Skeletal muscle cell (primary cell): ENCODE results near the gene TNFRSF1B.

Experiments used
- DNase-seq: peaks from one replicate; pipeline ENCODE4 v3.0.0-alpha.2; 2010; ENCODE audit warnings: low read depth
- H3K4me3 ChIP-seq: 2 replicates; pipeline ENCODE4 v1.5.1; 2011; ENCODE audit warnings: low read depth, mild to moderate bottlenecking, control low read depth, low read length, moderate library complexity

Gene TNFRSF1B

DNA sequence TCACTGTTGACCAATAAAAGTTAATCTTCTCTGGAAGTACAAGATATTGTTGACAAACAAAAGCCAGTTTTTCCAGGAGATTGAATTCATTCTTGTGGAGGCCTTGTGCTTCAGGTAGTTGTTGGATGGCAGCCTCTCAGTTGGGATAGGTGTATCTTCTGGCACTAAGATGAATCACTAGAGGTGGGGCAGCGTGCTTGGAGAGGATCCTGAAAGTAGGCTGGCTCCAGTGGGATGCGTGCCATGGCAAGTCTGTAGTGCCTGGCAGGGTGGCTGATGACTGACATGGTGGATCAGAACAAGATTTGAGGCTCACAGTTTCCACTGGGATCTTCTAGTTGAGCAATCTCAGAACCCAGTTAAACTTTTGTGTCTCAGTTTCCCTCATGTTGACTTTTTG lies 65.4 kb downstream of the TNFRSF1B start:
- H3K4me3 ChIP-seq = no peak overlapping the region
- no peak for DNase-seq

DNA sequence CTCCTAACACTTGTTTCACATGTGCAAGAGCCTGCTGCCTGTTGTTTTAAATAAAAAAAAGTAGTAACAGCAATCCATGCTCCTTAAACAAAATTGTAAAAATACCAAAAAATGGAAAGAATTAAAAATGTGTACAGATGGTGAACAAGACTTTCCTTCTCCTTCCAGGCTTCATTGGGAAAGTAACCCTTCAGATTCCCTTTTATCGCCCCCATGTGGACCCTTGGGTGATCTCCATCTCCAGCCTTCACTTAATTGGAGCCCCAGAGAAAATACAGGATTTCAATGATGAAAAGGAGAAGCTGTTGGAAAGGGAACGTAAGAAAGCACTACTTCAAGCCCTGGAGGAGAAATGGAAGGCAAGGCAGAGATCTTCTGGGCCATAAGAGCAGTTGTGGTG lies 77.3 kb downstream of the TNFRSF1B start:
- H3K4me3 ChIP-seq = no peak overlapping the region
- no peak for DNase-seq

DNA sequence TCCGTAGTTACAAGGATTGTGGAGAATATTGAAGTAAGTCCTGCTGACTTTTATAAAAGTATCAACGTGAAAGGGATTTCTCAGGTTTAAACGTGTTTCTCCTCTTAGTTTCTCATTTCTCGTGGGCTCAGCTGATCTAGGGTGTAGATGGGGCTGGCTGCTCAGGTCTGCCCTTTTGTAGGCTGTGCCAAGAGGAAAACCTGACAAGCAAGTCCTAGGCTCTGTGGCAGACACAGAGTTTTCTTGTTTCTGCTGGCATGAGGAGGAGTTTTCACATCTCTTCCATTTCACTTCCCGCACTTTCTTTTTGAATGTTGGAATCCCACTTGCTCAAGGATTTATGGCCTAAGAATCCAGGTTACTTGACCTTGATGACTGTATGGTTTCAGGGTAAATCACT lies 77.8 kb downstream of the TNFRSF1B start:
- DNase-seq = no peak
- H3K4me3 ChIP-seq = no peak overlapping the region

DNA sequence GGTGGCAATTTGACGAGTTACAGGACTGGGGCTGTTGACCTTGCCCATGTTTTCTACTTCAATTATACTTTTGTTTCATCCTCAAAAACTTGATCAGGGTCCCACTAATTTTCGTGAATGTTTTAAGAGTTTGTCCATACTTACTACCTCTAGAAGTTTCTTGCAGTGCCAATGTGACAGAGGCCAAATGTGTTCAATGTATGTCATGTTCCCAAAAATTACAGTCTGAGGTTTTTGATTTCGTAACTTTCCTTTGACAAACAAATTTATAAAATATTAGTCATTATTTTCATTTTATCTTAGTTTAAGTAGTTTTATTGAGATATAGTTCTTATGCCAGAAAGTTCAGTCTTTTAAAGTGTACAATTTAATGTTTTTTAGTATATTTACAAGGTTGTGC lies 78.3 kb downstream of the TNFRSF1B start:
- DNase-seq = no peak
- H3K4me3 ChIP-seq = no peak overlapping the region

DNA sequence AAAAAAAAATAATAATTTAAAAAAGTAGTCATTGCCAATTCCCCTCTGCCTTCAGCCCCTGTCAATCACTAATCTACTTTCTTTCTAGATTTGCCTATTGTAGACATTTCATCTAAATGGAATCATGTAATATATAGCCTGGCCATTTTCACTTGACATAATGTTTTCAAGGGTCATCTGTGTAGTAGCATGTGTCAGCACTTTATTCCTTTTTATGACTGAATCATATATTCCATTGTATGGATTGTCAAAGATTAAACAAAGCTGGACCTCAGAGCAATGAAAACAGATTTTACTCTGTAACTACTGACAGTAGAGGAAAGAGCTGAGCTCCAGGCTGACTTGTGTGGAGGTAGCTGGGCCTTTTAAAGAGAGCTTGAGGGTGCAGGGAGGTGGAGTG lies 78.9 kb downstream of the TNFRSF1B start:
- DNase-seq = no peak
- H3K4me3 ChIP-seq = no peak overlapping the region

DNA sequence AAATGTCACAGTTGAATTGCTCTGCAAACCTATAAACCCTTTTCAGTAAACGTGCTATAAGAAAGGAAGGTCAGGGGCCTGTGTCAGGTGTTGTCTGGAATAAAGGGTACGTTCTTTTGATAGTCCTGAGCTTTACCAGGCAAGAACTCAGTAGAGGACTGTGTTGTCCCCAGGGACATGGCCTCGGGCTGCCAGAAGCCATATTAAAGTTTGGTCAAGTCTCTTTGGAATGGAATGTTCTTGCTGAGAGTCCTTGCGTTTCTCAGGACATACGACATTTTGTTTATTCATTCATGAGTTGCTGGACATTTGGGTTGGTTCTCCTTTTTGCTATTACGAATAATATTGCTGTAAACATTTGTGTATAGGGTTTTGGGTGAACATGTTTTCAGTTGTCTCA lies 79.8 kb downstream of the TNFRSF1B start:
- no peak overlapping the region for H3K4me3 ChIP-seq
- DNase-seq = no peak

DNA sequence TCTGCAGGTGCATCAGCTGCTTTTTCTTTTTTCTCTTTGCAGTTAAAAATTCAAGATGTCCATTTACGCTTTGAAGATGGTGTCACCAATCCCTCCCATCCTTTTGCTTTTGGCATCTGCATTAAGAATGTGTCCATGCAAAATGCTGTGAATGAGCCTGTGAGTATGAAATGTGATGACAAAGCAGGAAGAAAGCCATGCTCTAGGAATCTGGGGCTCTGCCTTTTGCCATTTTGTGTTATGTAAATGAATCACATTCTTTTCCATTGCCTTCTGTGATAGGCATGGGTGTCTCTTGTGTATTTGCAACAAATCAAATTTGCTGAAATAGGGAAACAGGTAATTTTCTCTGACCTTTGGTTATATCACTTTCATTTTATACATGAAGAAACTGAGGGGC lies 82.4 kb downstream of the TNFRSF1B start:
- DNase-seq = no peak
- no peak overlapping the region for H3K4me3 ChIP-seq

DNA sequence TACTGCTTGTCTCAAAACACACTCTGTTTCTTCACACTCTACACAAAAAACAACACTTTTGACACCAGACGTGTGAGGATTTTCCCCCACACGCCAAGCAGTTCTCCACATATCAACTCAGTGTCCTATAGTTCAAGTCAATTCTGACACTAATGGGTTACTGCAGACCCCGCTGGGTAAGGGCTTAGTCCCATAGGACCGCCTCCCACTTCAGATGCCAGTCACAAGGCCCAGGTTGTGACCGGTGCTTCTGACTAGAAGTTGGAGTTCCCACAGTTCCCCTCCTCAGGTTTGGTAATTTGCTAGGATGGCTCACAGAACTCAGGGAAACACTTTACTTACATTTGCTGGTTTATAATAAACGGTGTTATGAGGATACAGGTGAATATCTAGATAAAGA lies 83.0 kb downstream of the TNFRSF1B start:
- H3K4me3 ChIP-seq = no peak overlapping the region
- DNase-seq = no peak

DNA sequence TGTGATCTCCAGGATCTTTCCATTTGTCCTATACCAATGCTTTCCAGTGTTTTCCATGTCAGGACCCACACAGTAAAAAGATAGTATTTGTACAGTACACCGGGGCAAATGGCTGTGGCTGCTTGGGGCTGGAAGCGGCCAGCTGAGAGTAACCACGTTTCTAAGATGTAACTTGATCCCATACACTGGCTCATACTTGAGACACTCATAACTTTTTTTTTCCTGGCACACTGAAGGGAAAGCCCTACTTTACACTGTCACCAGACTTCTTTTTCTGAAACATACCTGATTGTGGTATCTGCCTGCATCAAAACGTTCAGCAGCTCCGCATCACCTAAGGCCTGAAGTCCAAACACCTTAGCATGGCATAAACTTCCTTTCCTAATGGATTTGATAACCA lies 84.7 kb downstream of the TNFRSF1B start:
- H3K4me3 ChIP-seq = no peak overlapping the region
- peak; percentile 21 for DNase-seq

DNA sequence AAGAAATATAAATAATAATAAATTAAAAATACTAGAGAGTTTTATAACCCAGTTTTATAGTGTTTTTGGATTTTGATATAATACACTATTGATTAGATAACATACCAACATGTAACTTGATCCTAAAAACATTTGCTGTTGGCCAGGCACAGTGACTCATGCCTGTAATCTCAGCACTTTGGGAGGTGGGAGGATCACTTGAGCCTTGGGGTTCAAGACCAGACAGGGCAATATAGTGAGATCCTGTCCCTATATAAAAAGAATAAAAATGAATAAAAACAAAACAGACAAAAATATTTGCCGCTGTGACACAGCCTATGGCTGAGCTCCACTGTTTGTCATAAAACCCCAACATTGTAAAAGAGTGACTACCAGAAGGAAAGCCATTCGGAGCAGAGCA lies 89.1 kb downstream of the TNFRSF1B start:
- H3K4me3 ChIP-seq = no peak overlapping the region
- no peak for DNase-seq

DNA sequence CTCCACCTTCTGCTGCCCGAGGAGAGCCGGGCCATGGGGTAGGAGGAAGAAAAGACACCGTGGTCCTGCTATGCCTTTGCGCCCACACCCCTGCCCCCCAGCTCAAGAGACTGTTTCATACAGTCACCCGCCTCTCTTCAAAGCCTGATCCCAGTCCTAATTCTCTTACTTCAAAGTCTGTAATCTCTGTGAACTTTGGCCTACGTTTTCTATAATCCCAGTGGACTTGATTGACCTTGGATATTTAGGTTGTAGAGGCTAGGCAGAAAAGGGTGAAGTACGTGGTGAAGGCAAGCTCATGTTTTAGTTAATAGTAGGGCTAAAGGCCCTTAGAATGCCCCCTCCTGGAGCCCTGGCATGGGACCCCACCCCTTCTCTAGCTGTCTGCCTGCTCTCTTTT lies 91.5 kb downstream of the TNFRSF1B start:
- no peak overlapping the region for H3K4me3 ChIP-seq
- no peak for DNase-seq
